Prostate gland (tissue), 2 donors: ENCODE measurements around the gene CLEC4M.

Source experiments
- POLR2AphosphoS5 ChIP-seq: sonication (generic); formaldehyde crosslinking; IDR thresholded peaks from one replicate; pipeline ENCODE4 v1.6.1; 2017; ENCODE audit warnings: antibody characterized with exemption
- TF ChIP-seq, protein P1 (sequence below), 4 experiments: fragments of 200-600 bp in 2 of 4; fragments of 450-650 bp in 2 of 4; sonication (generic) in 2 of 4; IDR thresholded peaks; 1 replicate in 3 of 4; 2 replicates in 1 of 4; pipeline ENCODE4 v1.5.1; 2016 to 2019; ENCODE audit warnings: antibody characterized with exemption in 4 of 4, mild to moderate bottlenecking in 2 of 4, moderate library complexity in 2 of 4

- TF ChIP-seq, protein P1, sequence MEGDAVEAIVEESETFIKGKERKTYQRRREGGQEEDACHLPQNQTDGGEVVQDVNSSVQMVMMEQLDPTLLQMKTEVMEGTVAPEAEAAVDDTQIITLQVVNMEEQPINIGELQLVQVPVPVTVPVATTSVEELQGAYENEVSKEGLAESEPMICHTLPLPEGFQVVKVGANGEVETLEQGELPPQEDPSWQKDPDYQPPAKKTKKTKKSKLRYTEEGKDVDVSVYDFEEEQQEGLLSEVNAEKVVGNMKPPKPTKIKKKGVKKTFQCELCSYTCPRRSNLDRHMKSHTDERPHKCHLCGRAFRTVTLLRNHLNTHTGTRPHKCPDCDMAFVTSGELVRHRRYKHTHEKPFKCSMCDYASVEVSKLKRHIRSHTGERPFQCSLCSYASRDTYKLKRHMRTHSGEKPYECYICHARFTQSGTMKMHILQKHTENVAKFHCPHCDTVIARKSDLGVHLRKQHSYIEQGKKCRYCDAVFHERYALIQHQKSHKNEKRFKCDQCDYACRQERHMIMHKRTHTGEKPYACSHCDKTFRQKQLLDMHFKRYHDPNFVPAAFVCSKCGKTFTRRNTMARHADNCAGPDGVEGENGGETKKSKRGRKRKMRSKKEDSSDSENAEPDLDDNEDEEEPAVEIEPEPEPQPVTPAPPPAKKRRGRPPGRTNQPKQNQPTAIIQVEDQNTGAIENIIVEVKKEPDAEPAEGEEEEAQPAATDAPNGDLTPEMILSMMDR (IDR thresholded peaks at IDR 0.05), result no peak
- no peak for TF ChIP-seq POLR2AphosphoS5
Measured at GRCh38 chr19:7789447-7789846, 26.4 kb downstream of the CLEC4M start.
